HG02981 (cell line): ENCODE measurements around the gene WARS2.

ENCODE experiments used
- ATAC-seq: cut with Tn5 transposase; IDR thresholded peaks from one replicate; pipeline ENCODE4 v1.9.1; 2021; ENCODE audit warnings: mild to moderate bottlenecking, moderate library complexity; ENCODE audit not compliant: unreplicated experiment

Gene WARS2

DNA sequence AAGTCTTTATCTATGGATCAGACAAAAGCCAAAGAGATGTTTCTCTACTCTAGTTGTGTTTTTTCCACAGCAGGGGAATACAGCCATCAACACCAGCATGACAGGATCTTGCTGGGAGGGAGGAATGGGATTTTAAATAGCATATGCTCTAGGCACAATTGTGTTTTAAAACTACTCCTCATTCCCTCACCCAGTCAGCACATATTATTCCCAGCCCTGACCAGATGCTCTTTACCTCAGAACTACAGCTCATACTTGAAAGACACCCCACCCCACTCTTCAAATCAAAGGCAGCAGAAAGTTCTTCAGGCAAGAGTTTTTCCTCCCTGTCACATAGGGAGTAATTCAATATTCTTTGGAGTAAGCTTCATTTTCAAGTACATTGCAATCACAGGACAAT lies 106.1 kb downstream of the WARS2 start:
- no peak for ATAC-seq

- ATAC-seq = no peak
Measured at GRCh38 chr1:119032986-119033385, 107.5 kb downstream of the WARS2 start.

- no peak for ATAC-seq
Measured at GRCh38 chr1:119027759-119028158, 112.7 kb downstream of the WARS2 start.

- no peak for ATAC-seq
Measured at GRCh38 chr1:119026956-119027355, 113.5 kb downstream of the WARS2 start.

- ATAC-seq = no peak
Measured at GRCh38 chr1:119015547-119015946, 124.9 kb downstream of the WARS2 start.

- no peak for ATAC-seq
Measured at GRCh38 chr1:119012383-119012782, 128.1 kb downstream of the WARS2 start.

DNA sequence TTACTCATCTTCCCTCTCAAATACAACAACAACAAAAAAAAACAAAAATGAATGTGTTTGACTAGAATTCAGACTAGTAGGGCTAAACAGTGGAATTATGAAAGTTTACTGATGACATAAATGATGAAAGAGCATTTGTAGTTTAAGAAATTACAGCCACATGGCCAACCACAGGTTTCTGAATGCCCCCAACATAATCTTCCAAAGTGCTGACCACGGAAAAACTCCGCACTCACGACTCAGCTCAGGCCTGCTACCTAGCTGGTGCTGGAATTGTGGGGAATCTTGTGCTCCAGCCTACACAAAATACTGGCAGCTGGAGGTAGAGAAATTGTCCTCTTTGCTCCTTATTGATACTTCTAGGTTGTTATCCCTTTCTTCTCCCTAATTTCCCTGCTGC lies 128.7 kb downstream of the WARS2 start:
- no peak for ATAC-seq

DNA sequence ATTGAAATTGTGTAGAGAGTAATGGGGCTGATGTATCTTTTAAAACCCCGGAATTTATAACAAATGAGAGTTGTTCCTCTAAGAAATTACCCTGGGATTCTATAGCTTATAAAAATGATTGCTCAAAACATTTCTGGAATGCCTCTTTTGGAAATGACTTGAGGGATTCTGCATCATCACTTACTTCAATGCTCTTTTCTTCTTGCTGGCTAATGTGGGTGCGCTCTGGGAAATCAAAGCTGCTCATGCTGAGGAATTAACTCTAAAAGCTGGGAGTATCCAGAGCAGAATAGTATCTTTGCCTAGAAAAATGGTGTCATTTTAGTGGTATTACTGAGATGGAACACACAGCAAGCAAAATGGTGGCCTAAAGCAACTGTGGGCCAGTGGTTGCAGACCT lies 129.3 kb downstream of the WARS2 start:
- ATAC-seq = no peak

DNA sequence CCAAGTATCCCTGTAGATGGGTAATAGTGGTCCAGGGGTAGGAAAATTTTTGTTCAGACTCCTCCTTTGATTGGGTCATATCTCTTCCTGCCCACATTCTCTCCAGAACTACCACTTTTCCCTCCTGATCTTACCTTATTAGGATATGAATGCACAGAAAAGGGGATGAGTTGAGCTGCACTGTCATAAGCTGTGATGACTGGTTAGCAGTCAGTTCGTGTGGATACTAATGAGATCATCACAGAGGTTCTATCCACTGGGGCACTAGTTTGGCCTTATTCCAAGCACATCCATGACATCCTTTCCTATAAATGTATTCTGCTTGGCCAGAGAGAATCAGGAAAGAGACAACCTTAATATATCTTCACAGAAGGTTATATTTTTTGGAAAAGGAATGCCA lies 130.3 kb downstream of the WARS2 start:
- ATAC-seq = no peak

DNA sequence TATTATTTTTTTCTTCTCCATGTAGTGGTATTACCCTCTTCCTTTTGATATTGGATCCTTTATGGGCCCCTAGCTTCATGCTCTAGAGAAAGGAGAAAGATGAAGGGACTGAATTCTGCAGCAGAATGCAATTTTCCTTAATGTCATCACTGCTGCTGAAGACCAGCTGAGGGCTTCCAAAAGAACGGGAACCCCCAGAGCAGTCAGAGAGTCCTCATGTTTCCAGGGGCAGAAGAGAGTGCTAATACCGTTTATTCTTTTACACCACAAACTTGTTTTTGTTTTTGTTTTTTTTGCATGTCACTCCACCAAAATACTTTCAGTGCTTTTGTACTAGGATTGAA lies 131.2 kb downstream of the WARS2 start:
- ATAC-seq = no peak

DNA sequence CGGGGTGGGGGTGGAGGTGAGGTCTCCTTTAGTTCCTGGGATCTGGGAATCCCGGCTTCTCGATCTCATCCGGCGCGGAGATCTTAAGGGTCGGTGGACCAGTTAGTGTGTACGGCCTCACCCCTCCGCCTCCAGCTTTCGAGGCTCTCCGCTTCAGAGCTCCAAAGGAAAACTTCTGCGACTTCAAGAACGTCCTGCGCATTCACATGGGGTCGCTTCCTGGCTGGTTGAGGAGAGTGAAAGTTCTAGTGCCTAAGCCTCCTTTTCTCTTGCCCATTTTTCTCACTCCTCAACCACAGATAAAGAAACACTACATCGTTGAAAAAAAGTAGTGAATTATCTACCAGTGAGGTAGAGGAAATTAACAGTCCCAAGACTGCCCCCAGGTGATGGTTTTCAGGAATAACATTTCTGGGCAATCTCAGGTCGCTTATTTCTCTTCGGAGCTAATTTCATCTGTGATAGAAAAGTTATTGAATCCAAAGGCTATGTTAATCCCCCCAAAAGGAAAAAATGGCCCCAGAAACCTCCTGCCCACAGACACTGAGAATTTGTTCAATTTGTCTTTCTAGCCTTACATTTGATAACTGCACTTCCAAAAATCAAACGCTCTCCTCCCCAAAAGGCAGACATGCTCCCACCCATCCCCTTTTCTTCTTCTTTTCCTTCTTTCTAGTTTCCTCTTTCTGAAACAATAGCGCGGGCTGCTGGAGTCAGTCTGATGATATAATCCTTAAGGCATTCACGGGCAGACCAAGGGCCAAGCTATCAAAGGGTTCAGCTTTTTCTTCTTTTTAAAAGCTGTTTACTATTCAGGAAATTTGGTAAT lies 131.8 kb downstream of the WARS2 start:
- peak; percentile 55 for ATAC-seq

- peak; percentile 35 for ATAC-seq
Measured at GRCh38 chr1:119007670-119008482, 132.6 kb downstream of the WARS2 start.

- no peak for ATAC-seq
Measured at GRCh38 chr1:119007339-119007669, 133.1 kb downstream of the WARS2 start.

DNA sequence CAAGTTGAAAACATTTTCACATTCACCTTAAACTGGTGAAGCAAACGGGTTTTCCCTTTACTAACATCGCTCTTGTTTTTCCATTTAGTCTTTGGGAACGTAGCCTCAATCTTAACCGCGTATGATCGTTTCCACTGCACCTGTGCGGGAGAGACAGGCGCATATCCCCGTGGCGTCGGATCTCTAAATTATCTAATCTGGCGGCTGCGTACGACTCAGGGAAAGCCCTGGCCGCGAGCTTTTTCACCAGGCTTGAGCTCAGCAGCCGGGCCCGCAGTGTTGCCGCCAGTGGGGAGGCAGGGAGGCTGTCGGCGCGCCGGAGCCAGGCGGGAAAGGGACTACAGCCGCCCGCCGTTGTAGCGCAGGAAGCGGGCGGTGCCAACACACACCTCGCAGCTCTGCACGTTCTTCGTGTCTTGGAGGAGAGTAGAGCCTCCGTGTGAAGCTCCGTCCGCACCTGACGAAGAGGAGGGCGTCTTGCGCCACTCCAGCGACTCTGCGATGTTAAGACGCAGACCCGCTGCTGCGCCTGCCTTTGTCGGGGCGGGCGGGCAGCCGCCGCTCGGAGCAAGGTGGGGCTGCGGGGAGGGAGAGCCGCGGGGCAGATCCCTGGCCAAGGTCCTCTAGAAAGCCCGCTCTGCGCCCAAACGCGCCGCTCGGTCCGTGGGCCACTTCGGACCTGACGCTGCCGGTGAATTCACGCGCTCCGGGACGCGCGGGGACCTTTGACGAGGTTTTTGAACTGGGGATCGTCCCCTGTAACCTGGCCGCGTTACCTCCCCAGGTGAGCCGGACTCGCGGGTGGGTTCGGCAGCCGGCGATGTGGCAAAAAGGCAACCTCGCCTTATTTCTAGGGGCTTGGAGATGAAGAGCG lies 133.8 kb downstream of the WARS2 start:
- ATAC-seq = no peak

GRCh38 chr1:119005724-119006405 lies 134.6 kb downstream of the WARS2 start:
- ATAC-seq = no peak

GRCh38 chr1:119004781-119005180 lies 135.7 kb downstream of the WARS2 start:
- ATAC-seq = no peak

DNA sequence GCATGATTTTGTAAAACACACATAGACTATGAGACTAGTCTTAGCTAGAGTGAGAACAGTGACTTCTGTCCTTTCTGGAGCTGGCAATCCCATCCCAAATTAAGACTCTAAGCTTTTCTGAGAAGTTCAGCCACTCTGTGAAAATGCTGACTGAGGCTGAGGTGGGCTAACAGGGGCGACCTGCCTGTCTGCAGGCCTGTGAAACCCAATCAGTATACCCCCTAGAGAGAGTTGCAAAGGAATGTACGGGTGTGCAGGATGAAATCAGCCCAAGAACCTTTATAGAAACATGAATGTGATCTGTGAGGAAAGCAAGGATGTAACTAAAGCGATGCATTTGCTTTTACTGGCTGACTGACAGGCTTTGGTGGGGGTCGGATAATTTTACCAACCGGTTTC lies 136.3 kb downstream of the WARS2 start:
- ATAC-seq = no peak

DNA sequence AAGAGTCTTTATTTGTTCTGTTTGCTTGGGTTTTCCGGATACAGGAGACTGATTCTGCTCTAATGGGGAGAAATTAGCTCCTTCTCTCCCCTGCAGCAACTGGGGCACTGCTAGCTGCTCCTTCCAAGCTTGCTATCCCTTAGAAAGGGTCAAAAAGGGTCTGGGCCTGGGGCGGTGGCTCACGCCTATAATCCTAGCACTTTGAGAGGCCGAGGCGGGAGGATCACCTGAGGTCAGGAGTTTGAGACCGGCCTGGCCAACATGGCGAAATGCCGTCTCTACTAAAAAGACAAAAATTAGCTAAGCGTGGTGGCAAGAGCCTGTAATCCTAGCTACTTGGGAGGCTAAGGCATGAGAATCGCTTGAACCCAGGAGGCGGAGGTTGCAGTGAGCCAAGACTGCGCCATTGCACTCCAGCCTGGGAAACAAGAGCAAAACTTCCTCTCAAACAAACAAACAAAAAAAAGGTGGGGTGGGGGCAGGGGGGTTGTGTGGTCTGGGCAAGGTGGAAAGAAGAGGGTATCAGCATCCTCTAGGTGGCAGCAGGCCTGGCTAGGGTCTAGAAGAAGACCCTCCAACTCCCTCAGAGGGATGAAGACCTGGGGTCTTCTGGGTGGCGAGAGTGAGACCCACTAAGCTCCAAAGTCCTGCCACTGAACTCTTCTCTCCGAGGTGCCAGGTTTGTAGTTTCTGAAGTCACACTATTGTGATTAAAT lies 136.9 kb downstream of the WARS2 start:
- ATAC-seq = no peak

GRCh38 chr1:119002028-119002686 lies 138.3 kb downstream of the WARS2 start:
- no peak for ATAC-seq
